HuH-7.5 (cell line): ENCODE measurements around the gene ATP9B.
A peak's percentile ranks its signal among the peaks of the same experiment; 100 is the strongest.

Experiments used
- DNase-seq: peaks from one replicate; pipeline ENCODE4 v3.0.0; 2011; ENCODE audit warnings: low spot score

The ATP9B gene, protein sequence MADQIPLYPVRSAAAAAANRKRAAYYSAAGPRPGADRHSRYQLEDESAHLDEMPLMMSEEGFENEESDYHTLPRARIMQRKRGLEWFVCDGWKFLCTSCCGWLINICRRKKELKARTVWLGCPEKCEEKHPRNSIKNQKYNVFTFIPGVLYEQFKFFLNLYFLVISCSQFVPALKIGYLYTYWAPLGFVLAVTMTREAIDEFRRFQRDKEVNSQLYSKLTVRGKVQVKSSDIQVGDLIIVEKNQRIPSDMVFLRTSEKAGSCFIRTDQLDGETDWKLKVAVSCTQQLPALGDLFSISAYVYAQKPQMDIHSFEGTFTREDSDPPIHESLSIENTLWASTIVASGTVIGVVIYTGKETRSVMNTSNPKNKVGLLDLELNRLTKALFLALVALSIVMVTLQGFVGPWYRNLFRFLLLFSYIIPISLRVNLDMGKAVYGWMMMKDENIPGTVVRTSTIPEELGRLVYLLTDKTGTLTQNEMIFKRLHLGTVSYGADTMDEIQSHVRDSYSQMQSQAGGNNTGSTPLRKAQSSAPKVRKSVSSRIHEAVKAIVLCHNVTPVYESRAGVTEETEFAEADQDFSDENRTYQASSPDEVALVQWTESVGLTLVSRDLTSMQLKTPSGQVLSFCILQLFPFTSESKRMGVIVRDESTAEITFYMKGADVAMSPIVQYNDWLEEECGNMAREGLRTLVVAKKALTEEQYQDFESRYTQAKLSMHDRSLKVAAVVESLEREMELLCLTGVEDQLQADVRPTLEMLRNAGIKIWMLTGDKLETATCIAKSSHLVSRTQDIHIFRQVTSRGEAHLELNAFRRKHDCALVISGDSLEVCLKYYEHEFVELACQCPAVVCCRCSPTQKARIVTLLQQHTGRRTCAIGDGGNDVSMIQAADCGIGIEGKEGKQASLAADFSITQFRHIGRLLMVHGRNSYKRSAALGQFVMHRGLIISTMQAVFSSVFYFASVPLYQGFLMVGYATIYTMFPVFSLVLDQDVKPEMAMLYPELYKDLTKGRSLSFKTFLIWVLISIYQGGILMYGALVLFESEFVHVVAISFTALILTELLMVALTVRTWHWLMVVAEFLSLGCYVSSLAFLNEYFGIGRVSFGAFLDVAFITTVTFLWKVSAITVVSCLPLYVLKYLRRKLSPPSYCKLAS

DNA sequence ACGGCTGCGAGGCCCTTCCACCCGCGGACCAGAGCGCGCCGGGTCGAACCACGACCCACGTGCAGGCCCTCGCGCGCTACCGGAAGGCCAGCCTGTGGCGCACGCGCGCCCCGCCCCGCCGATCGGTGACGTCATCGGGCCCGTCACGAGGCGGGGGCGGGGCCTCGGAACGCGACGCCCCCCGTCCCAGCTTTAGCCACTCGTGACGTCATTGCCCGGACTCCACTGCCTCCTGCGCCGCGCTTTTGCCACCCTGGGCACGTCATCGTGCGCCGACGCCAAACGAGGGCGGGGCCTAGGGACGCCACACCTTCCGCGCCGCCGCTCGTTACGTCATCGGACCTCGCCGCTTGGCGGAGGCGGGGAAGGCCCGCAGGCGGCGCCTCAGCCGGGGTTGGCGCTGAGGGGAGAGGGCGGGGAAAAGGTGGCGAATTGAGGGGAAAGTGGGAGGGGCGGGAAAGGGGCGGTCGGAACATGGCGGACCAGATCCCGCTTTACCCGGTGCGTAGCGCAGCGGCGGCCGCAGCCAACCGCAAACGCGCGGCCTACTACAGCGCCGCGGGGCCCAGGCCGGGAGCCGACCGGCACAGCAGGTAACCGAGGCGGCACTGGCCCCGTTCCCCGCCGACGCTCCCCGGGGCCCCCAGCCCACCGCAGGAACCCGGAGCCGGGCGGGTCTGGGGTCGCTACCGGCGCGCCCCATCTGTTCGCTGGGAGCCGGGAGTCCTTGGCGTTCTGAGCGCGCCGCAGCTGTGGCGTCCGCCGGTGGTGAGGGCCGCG lies at the start of gene ATP9B:
TSS of gene ATP9B (plus strand) at position 458 of the 780 bp plus-strand sequence. CDS start at position 475, 17 bp downstream.
- peak; percentile 84 for DNase-seq

DNA sequence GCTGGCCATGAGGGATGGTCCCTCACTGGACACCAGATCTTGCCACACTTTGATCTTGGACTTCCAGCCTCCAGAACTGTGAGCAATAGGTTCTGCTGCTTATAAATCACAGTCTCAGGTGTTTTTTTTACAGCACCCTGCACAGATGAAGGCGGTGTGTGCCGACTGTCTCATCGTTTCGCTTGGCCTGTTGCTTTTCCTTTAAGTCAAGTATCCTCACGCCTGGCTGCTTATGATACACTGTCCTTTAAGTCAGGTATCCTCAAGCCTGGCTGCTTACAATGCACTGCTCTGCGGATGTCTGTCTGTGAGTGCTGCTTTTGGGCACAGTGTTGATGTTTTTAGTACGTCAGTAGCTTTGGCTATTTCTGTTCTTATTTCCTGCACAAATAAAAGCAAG lies 49.3 kb upstream of the ATP9B start:
- no peak for DNase-seq

DNA sequence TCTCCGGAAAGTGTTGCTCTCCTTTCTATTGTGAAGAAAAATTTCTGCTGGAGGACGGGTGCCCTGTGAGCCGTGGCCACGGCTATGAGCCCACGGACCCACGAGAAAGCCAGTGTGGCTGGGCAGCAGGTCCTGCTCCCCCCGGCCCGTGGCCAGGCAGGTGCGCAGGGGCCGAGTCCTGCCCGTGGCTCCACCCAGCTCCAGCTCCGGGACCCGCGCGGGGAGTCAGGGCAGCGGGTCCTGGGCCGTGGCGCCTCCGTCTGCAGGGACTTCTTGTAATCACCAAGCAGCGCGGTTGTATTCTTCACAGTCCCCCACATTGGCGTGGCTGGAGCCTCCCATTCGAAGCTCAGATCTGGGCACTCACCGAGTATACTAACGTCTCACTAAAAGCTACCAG lies 46.6 kb upstream of the ATP9B start:
- no peak for DNase-seq

DNA sequence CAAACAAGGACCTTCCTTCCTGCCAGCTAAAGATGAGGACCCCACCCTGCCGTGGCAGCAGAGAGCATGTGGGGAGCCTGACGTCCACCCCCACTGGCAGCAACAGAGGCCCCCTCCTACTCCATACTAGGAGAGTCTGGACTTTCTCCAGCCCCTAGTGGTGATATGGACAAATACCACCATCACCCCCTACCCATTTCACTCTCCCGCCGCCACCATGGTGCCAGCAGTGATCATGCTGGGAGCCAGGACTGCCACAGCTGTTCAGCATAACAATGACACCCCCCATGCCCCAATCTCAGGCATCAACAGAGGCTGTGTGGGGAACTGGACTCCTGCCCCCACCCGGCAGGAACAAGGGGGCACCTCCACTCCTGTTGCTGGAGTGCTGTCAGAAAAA lies 42.7 kb upstream of the ATP9B start:
- DNase-seq = no peak

DNA sequence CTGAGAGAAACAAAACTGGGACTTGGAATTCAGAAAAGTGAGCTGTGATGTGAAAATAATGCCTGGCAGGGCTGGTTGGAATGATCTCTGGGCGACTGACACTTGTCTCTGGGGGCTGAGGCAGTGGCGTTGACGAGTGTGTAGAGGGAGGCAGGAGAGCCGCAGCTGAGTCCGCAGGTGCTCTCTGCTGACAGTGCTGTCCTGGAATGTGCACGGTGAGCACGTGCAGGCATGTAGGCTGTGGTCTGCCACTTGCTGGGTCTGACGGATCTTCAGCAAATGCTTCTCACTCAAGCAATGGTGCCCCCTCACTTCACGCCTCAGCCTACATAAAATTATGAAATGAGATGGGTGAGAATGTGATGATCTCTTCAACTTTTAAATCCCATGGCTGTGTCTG lies 38.5 kb upstream of the ATP9B start:
- DNase-seq = no peak

DNA sequence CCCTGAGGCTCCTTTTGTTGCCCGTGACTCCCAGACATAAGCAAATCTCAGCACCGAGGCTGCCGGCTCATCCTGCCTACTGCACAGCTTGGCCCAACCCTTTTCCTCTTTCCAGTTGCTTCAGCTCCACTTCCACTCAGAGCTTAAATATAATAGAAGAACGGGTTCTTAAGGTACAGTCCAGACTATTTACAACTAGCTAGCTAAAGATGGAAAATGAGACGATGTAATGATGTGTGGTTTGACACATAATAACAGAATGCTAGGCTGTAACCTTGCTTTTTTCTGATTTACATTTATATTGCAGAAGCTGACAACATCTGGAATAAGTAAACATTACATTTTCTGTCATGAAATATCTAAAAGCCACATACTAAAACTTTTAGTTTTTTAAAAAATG lies 26.9 kb upstream of the ATP9B start:
- no peak for DNase-seq

DNA sequence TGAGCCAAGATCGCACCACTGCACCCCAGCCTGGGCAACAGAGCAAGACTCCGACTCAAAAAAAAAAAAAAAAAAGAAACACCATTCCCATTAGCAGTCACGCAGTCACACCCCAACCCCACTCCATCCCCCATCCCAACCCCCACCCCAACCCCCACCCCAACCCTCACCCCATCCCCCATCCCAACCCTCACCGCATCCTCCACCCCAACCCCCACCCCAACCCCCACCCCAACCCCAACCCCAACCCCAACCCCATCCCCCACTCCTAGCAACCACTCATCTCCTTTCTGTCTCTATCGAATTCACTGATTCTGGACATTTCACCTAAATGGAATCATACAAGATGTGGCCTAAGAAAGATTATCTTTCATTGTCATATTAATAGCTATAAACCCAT lies 25.9 kb upstream of the ATP9B start:
- no peak for DNase-seq

DNA sequence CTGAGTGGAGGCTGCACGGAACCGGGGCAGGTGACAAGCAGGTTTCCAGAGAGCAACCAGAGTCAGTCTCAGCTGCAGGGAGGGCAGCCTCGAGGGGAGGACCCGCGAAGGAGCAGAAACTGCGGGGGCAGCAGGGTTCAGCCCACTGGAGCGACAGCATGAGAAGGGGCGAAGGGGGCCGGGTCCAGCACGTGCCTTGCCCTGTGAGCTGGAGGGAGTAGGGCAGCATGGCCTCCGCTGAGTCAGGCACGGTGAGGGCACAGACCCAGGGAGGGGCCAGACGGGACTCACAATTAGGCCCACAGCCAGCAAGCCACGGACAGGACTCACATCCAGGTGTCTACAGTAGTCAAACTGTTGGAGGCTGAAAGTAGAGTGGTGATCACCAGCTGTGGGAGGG lies 22.7 kb upstream of the ATP9B start:
- DNase-seq = no peak

DNA sequence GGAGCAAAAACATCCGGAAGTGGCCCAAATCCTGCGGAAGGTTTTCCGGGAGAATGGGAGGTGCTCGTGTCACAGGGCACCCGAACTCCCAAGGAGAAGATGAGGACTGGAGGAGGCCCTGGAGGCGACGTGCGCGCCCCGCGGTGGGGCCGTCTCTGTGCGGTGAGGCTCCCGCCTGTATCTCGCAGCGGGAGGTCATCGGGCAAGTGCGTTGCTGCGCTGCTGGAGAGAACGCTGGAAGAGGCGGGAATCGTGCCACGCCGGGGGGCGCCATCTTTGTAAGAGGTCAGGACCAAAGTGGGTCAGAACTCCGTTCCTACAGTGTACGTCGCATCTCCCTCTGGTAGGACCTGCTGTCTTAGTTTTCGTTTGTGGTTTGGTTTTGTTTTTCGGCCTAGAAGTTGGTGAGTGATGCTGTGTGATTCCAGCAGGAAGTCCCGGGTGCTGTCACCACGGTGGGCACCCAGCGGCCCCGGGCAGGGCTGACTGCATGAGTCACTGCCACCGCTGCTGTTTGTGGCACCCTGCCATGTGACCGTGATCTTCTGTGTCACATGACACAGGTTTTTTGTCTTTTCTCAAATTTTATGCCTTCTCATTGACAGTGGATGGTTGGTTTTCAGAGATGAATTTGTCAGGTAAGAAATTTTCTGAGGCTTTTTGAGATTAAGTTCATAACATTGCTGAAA lies 21.5 kb upstream of the ATP9B start:
- DNase-seq = no peak

DNA sequence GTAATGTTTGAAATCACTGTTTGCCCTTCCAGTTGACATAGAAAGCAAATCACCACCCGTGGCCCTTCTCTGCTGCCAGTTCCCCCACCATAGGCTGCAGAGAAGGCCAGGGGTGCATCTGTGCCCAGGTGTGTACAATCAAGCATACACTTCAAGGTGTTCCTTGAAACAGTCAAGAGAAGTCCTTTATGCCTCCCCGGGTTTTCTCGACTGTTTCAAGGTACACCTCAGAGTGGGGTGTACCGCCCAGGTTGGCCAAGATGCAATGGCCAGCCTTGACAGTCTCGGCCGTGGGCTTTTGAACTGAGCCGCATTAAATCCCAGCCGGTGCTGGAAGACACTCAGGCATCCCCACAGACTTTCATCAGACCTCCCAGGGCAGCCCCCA lies 21.0 kb upstream of the ATP9B start:
- no peak for DNase-seq

DNA sequence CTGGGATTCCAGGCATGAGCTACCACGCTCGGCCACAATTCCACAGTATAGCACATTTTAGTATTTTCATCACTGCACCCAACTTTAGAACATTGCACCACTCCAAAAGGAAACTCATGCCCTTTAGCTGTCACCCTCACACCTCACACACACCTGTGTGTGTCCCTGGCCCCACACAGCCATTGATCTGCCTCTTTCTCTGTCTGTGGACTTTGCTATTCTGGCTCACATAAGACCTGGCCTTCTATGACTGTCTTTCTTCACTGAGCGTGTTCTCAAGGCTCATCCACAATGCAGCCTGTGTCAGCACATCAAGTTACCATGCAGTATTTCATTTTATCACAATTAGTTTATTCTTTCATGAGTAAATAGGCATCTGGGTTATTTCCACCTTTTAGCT lies 19.7 kb upstream of the ATP9B start:
- DNase-seq = no peak

DNA sequence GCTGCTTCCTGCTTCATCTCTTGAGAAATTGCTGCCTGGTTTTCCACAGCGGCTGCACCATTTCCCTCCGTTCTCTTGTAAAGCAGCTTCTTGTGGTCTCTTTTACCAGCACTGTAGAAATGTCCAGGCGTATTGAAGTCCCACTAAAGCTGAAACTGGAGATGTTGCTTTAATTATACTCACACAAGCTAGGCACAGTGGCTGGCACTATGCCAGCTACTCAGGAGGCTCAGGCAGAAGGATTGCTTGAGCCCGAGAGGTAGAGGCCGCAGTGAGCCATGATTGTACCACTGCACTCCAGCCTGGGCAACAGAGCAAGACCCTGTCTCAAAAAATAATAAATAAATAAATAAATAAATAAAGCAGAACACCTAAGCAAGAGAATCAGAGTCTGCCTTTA lies 19.2 kb upstream of the ATP9B start:
- DNase-seq = no peak

DNA sequence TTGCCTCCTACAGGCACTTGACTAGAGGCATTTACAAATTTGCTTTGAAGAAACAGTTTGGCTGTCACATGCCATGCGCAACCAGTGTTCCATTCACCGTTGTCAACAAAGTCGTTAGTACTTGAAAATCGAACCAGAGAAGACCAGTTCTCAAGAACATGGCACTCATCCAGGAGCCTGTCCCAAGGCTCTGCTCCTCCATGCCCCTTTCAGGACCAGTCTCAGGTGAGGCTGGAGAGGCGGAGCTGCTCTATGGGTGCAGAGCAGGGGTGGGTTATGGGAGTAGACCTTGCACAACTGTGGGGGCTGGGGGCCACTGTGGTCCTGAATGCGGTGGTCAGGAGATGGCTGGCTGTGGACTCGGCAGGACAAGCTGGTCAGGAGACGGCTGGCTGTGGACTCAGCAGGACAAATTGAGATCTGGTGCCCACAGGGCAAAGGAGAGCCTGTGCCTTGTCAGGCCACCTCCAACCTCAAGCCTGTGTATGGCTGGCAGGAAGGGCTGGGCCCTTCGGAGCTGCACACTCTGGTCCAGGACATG lies 12.3 kb upstream of the ATP9B start:
- DNase-seq = no peak

DNA sequence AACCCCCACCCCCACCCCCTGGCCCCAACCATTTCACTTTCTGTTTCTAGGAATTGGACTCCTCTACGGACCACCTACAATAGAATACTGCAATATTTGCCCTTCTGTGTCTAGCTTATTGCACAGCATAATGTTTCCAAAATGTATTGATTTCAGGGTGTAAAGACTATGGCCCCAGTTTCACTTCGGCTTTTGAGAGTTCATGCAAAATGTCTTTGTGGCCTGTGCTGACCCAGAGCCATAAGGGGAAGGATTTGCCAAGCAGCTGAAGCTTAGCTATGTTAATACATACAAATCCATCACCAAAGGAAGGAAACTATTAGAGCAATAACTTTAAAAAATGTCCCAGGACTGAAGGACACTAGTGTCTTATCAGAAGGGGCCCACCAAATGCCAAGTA lies 11.2 kb upstream of the ATP9B start:
- no peak for DNase-seq

DNA sequence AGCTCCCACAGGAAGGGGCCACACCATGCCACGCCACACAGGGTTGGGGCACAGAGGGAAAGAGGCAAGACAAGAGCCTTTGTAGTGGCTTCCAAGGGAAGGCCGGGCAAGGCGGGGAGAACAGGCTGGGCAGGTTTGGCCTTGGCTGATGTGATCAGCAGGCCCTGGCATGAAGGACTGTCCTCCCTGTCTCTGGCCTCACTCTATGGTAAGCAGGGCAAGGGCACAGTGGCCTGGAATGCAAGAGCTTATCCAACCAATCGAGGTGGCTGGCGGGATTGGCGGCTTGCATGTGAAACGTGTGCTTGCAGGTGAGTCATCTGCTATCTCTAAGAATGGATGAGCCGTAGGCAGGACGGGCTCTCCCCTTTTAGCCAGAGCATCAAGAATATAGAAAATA lies 6.4 kb upstream of the ATP9B start:
- no peak for DNase-seq

DNA sequence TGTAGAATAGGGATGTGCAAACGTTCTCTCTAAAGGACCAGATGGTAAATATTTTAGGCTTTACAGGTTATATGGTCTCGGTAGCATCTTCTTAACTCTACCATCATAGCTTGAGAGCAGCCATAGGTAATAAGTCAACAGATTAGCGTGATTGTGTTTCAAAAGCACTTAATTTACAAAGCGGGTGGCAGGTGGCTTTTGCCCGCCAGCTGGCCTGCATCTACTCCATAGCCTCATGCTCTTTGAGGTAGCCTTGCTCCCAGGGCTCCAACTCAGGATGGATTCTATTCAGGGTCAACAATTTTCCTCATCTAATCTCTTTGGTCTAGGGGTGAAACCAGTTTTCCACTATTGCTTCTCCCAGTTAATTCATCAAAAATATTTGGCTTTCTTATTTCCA lies 5.0 kb upstream of the ATP9B start:
- no peak for DNase-seq

DNA sequence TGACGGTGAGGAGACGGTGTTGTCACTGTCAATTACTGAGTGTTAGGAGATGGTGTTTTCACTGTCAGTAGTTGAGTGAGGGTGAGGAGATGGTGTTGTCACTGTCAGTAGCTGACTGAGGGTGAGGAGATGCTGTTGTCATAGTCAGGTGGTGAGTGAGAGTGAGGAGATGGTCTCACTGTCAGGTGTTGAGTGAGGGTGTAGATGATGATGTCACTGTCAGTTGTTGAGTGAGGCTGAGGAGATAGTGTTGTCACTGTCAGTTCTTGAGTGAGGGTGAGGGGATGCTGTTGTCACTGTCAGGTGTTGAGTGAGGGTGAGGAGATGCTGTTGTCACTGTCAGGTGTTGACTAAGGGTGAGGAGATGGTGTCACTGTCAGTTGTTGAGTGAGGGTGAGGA lies 3.4 kb upstream of the ATP9B start:
- DNase-seq = no peak

DNA sequence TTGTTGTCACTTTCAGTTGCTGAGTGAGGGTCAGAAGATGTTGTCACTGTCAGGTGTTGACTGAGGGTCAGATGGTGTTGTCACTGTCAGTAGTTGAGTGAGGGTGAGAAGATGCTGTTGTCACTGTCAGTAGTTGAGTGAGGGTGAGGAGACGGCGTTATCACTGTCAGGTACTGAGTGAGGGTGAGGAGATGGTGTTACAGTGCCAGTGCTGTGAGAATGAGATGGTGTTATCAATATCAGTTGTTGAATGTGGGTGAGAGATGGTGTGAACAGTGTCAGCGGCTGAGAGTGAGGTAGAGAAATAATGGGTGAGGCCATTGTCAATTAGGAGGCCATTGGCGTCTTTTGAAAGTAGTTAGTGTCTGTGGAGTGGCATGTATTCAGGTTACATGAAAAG lies 1.6 kb upstream of the ATP9B start:
- no peak for DNase-seq

DNA sequence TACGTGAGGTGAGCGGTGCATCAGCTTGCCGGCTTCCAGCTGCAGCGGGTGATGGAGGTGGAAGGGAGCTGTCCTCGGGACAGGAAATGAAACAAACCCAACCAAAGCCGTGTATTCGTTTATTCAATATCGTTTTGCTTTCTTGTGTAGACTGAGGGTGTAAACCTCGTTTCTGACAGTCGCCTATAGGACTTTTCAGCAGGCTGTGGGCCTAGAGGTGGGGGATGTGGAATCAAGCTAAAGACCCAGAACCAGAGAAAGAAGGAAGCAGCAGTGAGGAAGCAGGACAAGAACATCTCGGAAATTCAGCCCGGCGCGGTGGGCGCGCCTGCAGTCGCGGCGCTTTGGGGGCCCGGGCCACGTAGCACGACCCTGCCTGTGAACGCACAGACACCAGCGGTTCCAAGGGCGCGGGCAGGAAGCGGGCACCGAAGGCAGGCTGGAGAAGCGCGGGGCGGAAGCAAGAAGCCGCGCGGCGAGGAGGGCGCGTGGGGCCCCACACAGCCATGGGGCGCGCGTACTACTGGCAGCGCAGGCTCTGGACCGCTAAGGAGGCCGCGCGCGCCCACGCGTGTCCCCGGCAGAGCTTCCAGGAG lies 755 bp upstream of the ATP9B start:
- no peak for DNase-seq

DNA sequence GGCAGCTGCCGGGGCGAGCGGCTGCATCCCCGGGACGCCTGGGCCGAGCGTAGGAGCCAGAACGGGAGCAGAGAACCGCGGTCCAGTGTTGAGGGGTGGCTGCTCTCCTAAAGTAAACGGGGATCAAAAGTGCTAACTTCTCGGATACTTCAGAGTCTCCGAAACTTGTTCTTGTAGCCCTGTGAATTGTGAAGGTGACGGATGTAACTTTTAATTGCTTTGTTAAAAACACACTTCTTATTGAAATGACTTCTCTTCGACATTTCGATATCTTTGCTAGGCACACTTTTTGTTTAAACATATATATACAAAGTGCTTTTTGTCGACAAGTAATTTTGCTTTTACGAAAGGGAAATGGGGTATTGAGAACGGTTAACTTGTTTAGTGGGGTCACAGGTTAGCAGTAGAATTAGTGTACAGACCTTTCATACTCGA lies 540 bp downstream of the ATP9B start:
- no peak for DNase-seq

DNA sequence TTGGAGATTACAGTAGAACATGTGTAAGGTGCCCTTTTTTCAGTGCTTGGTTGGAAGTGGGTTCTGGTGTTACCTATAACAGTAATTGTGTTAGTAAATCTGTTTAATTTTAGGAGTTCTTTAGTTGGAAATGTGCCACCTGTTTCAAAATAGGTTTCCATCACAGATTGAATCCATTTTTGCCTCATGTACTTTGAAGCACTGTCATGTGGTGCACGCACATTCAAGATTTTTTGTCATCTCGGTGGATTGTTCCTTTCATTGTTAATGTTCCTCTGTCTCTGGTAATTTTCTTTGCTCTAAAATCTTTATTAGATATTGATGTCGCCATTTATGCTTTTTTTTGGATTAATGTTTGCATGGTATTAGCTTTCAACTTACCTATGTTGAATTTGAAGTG lies 1.3 kb downstream of the ATP9B start:
- DNase-seq = no peak
